GM12873 (cell line): ENCODE data around the gene SPTLC2.

Experiments
- TF ChIP-seq, protein P1 (sequence below): IDR thresholded peaks from 2 replicates; pipeline ENCODE4 v1.5.1; 2012; ENCODE audit warnings: low read depth, mild to moderate bottlenecking, moderate library complexity, low read length, control low read depth; ENCODE audit not compliant: insufficient read depth; ENCODE audit errors: missing control alignments

SPTLC2 gene

DNA sequence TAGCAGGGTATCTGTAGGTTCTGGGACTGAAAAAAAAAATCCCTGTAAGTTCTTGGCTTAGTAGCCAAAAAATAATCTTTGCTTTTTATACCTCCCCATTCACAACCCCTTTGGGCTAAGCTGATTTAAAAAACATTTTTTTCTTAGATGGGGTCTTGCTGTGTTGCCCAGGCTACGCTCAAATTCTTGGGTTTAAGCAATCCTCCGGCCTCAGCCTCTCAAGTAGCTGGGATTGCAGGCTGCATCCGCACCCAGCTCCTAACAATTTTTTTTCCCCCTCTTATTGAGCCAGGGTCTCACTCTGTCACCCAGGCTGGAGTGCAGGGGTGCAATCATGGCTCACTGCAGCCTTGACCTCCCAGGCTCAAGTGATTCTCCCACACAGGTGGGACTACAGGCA lies 108.7 kb downstream of the SPTLC2 start:
- TF ChIP-seq, protein P1, sequence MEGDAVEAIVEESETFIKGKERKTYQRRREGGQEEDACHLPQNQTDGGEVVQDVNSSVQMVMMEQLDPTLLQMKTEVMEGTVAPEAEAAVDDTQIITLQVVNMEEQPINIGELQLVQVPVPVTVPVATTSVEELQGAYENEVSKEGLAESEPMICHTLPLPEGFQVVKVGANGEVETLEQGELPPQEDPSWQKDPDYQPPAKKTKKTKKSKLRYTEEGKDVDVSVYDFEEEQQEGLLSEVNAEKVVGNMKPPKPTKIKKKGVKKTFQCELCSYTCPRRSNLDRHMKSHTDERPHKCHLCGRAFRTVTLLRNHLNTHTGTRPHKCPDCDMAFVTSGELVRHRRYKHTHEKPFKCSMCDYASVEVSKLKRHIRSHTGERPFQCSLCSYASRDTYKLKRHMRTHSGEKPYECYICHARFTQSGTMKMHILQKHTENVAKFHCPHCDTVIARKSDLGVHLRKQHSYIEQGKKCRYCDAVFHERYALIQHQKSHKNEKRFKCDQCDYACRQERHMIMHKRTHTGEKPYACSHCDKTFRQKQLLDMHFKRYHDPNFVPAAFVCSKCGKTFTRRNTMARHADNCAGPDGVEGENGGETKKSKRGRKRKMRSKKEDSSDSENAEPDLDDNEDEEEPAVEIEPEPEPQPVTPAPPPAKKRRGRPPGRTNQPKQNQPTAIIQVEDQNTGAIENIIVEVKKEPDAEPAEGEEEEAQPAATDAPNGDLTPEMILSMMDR: no peak

DNA sequence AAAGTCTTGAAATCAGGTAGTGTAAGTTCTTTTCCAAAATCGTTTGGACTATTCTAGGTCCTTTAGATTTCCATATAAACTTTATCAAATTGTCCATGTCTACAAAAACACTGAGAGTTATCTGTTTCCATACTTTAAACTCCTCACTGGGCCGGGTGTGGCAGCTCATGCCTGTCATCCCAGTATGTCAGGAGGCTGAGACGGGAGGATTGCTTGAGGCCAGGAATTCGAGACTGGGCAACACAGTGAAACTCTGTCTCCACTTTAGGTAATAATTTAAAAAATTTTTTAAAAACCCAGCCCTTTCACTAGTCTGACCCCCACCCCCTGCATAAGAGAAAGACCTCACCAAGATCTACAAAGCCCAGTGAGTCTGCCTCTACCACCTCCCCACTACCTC lies 111.4 kb downstream of the SPTLC2 start:
- TF ChIP-seq, protein P1: no peak

DNA sequence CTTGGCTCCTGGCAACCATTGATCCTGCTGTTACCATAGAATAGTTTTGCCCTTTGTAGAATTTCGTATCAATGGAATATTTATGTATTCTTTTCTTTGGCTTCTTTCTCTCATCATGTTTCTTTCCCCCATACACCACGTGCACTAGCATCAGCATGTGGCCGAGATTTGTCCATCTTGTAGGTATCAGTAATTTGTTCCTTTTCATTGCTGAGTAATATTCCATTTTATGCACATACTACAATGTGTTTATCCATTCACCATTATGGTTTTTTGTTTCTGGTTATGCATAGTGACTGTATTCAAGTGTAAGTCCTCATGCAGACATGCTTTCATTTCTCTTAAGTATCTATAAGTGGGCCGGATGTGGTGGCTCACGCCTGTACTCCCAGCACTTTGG lies 113.3 kb downstream of the SPTLC2 start:
- TF ChIP-seq, protein P1: no peak

DNA sequence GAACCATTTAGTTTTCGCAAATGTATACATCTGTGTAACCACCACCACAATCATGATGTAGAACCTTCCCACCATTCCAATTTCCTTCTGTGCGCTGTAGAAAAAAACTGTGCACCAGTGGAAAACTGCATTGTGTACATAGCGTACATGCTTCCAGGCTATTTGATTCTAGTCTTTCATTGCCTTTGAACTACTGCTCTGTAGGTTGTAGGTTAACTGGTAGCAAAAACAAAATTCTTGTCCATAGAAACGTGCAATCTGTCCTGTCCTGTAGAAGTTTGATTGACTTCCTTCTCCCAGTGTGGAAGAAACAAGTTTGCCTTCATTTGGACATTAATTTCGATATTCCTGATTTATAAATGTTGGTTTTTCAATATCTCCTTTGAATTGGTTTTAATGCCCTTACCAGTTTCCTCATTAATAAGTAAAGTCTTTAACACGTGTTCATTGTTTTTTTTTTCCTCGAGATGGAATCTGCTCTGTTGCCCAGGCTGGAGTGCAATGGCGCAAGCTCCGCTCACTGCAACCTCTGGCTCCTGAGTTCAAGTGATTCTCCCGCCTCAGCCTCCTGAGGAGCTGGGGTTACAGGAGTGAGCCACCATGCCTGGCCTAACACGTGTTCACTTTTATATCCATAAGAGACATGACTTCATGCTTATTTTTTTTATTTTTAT lies 114.2 kb downstream of the SPTLC2 start:
- TF ChIP-seq, protein P1: no peak

DNA sequence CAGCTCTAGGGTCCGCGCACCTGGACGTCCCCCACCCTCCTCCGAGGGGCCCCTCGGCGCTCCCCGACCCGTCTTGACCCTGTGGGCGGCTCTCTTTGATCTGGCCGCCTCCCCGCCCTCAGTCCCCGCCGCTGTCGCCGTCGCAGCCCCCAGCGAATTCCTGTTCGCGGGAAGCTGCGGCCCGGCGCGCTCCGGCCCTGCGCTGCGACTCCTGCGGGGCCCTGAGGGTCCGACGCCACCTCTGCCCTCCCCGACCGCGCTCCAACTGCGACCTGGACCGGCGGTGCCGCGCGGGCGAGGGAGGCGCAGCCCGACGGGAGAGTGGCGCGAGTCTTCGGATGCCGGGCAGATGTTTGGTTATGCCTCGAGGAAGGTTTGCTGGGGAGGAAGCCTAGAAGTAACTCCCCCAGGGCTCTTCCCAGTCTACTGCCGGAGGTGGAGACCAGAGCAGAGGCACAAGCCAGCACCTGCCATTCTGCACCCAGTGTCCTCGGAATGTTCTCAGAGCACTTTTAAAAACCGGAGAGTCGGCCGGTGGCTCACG lies 117.4 kb downstream of the SPTLC2 start:
- TF ChIP-seq, protein P1: no peak

DNA sequence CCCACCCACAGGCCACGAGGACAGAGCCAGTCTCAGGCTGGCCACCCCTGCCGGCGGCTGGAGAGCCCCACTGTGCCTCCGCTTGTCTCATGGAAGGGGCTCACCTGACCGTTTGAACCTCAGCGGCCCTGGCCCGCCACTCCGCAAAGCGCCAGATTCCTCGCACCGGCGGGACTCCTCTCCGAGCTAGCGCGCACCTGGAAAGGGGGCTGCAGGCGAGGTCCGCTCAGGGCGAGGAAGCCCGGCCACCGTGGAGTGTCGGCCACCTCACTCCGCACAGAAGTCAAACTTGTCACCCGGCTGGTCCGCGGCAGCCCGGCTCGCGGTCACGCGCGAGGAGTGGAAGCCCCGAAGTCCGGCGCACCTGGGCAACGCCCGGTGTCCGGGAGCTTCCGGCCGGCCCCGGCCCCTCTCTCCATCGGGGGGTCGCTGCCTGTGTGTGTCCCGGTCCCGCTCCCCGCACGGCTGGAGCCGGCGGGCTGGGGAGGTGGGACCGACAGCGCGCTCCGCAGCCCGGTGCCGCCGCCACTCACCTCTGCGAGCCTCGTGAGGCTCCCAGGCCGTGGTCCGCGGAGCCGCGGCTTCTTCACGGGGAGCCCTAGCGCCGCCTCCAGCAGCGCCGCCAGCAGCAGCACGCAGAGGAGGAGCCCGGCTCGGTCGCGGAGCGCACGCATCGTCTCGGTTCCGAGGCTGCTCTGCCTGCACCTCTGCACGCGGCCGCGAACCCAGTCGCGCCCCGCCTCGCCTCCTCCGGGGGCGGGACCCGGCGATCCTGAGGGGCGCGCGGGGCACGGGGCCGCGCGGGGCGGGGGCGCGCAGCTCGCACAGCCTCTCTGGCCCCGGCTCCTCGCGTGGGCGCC lies 118.1 kb downstream of the SPTLC2 start, which contains the start of gene ISM2:
ISM2 (minus strand) TSS at position 697 of the 860 bp plus-strand sequence; CDS start at position 674, 23 bp downstream.
- TF ChIP-seq, protein P1: no peak

DNA sequence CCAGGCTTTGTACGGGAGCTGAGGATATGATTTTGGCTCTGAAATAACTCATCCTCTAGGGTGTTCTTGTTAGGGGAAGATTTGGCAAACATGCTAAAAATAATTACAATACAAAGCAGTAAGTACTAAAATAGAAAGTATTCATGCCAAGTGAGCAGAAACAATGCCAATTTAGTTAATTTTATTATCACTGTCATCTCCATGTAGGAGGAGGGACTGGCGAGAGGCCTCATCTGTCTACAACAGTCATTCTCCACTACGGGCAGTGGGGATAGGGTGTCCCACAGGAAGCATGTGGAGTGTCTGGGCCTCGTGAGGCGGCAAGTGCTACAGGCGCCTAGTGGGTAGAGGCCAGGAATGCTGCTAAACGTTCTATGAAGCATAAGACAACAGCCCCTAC lies 121.1 kb downstream of the SPTLC2 start:
- TF ChIP-seq, protein P1: no peak
